BJ (cell line): ENCODE results near the gene YIPF7. TPM values are rescaled to one million over a fixed set of nuclear protein-coding genes. Genes with fewer than 3 reads are reported as not detected.

ENCODE experiments used
- CTCF ChIA-PET: fragments of 350-600 bp; formaldehyde crosslinking; extraction: SDS; loops from one replicate; lab custom pipeline; 2021; ENCODE audit warnings: antibody characterized with exemption, inconsistent platforms; lab: Yijun Ruan, JAX
- POLR2A ChIA-PET: fragments of 300-600 bp; sonication (Branson Sonifier 250); formaldehyde crosslinking; extraction: SDS; loops from one replicate; lab custom pipeline; 2021; ENCODE audit warnings: antibody characterized with exemption; lab: Charles Lee
- DNase-seq: peaks from one replicate; pipeline ENCODE4 v3.0.0-alpha.2; 2011; ENCODE audit warnings: low read depth
- H3K27me3 ChIP-seq: 2 replicates; pipeline ENCODE4 v1.6.0; 2011; ENCODE audit warnings: low read length; ENCODE audit not compliant: control insufficient read depth, insufficient read depth
- H3K36me3 ChIP-seq: 2 replicates; pipeline ENCODE4 v1.5.1; 2011; ENCODE audit warnings: low read length; ENCODE audit not compliant: control insufficient read depth, insufficient read depth
- H3K4me3 ChIP-seq: 2 replicates; pipeline ENCODE4 v1.5.1; 2011; ENCODE audit warnings: low read depth, mild to moderate bottlenecking, control low read depth, low read length
- CTCF ChIP-seq: IDR thresholded peaks from 2 replicates; pipeline ENCODE4 v1.5.1; 2011; ENCODE audit warnings: low read depth, mild to moderate bottlenecking, control low read depth, inconsistent platforms, low read length, moderate library complexity; ENCODE audit not compliant: insufficient read depth
- polyA plus RNA-seq: library from polyadenylated mRNA; depleted of rRNA; stranded (reverse); fragments of >200 nt; gene quantifications from 2 replicates; pipeline ENCODE4 v1.2.3, GENCODE V29; 2011

YIPF7 gene
- polyA plus RNA-seq, 1 experiment: not detected

GRCh38 chr4:44629280-44629866, 22.1 kb downstream of the YIPF7 start:
- no peak for DNase-seq
- peak; percentile 71 for TF ChIP-seq CTCF
- Histone ChIP-seq H3K4me3 (no peak overlapping the region), H3K27me3 (no peaks in the 10 kb centered on the region), H3K36me3 (no peaks in the 10 kb centered on the region)
- CTCF ChIA-PET: interaction anchor here (0.6 to 1.3 kb wide), 7 partner anchors 9 to 1497 kb away, joined by 3 read pairs; no protein-coding TSS in a partner anchor
- POLR2A ChIA-PET: no interaction called here

GRCh38 chr4:44623676-44624075, 27.7 kb downstream of the YIPF7 start:
- TF ChIP-seq CTCF: no peak
- no peak for DNase-seq
- ChIA-PET CTCF (no interaction called here), POLR2A (no interaction called here)
- H3K27me3 ChIP-seq: no peaks in the 10 kb centered on the region
- no peak overlapping the region for H3K4me3 ChIP-seq
- no peaks in the 10 kb centered on the region for H3K36me3 ChIP-seq

DNA sequence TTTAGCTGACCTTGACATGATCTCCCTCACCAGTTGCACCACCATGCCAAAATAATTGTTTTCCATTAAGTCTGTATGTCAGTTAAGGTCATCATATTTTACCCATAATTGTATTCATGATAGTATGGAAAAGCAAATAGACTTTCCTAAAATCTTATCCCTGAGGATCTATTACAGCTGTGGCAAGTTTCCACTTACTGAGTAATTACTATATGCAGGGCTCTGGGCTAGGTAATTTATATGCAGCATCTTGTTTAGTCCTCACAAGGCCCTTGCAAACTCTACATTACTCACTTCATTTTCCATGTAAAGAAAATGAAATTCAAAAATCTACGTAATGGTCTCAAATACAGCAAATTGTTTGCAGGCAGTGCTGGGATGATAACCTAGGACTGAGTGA, 34.8 kb downstream of the YIPF7 start:
- CTCF ChIA-PET: no interaction called here
- POLR2A ChIA-PET: no interaction called here
- no peak for TF ChIP-seq CTCF
- DNase-seq: no peak
- no peaks in the 10 kb centered on the region for H3K27me3 ChIP-seq
- H3K4me3 ChIP-seq: no peak overlapping the region
- no peaks in the 10 kb centered on the region for H3K36me3 ChIP-seq

- no peaks in the 10 kb centered on the region for H3K36me3 ChIP-seq
- no peak overlapping the region for H3K4me3 ChIP-seq
- POLR2A ChIA-PET: no interaction called here
- no peaks in the 10 kb centered on the region for H3K27me3 ChIP-seq
- TF ChIP-seq CTCF: no peak
- CTCF ChIA-PET: no interaction called here
- DNase-seq: no peak
These were observed 68.0 kb downstream of the YIPF7 start for GRCh38 chr4:44583393-44583792.

- Histone ChIP-seq H3K4me3 (no peak overlapping the region), H3K27me3 (no peaks in the 10 kb centered on the region), H3K36me3 (no peaks in the 10 kb centered on the region)
- no peak for DNase-seq
- POLR2A ChIA-PET: no interaction called here
- TF ChIP-seq CTCF: no peak
- CTCF ChIA-PET: no interaction called here
These were observed 71.2 kb downstream of the YIPF7 start for GRCh38 chr4:44580231-44580630.
